Measurements from ENCODE around the gene P4HB.

DNA sequence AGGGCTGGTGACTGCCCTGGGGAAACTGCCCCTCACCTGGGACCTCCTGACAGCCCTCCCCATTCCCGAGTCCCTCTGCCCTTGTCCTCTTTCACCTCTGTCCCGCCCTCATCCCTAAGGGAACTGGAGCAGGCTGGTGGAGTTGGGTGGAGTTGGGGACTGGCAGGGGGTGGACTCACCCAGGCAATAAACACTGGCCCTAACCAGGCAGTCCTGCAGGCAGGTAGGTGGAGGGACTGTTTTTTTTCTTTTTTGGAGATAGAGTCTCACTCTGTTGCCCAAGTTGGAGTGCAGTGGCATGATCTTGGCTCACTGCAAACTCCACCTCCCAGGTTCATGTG, 44.7 kb downstream of the P4HB start:
- TF ChIP-seq POLR2A (IDR thresholded peaks at IDR 0.05; ENCODE audit: low read length) = no peak
- TF ChIP-seq GATA1 (IDR thresholded peaks at IDR 0.05; ENCODE audit: low read depth, low read length) = no peak
